DND-41 (cell line): Measurements from ENCODE around the gene EFCC1.

Source experiments
- ATAC-seq: fragments of 200-7000 bp; cut with Tn5 transposase; 3 replicates; pipeline ENCODE4 v1.9.1; 2021; ENCODE audit warnings: low read depth; ENCODE audit not compliant: insufficient read depth
- DNase-seq: peaks from one replicate; pipeline ENCODE4 v3.0.0-alpha.2; 2020
- H2AFZ ChIP-seq: 2 replicates; pipeline ENCODE4 v1.6.0; 2012; ENCODE audit warnings: low read depth, low read length
- H3K27ac ChIP-seq: 2 replicates; pipeline ENCODE4 v1.5.1; 2012; ENCODE audit warnings: low read length, inconsistent platforms
- H3K27me3 ChIP-seq: fragments of 200-600 bp; sonication (generic); 2 replicates; pipeline ENCODE4 v1.6.0; 2012; ENCODE audit warnings: low read length, mild to moderate bottlenecking, inconsistent platforms; ENCODE audit not compliant: insufficient read depth, poor library complexity
- H3K36me3 ChIP-seq: 2 replicates; pipeline ENCODE4 v1.5.1; 2012; ENCODE audit warnings: low read length, inconsistent platforms; ENCODE audit not compliant: insufficient read depth
- H3K4me1 ChIP-seq: 2 replicates; pipeline ENCODE4 v1.5.1; 2012; ENCODE audit warnings: mild to moderate bottlenecking, low read length; ENCODE audit not compliant: insufficient read depth
- H3K4me2 ChIP-seq: 2 replicates; pipeline ENCODE4 v1.6.0; 2012; ENCODE audit warnings: mild to moderate bottlenecking, moderate library complexity, low read length, inconsistent platforms; ENCODE audit not compliant: insufficient read depth
- H3K4me3 ChIP-seq, 2 experiments: fragments of 200-600 bp in 1 of 2; shearing (Covaris generic) in 1 of 2; 2 replicates each; pipeline ENCODE4 v1.5.1; 2012 to 2016; ENCODE audit warnings: inconsistent platforms in 2 of 2, low read length in 2 of 2, mild to moderate bottlenecking in 2 of 2, low read depth in 1 of 2, moderate library complexity in 1 of 2
- H3K79me2 ChIP-seq: 2 replicates; pipeline ENCODE4 v1.6.0; 2012; ENCODE audit warnings: low read length, inconsistent platforms; ENCODE audit not compliant: insufficient read depth
- H3K9ac ChIP-seq: 2 replicates; pipeline ENCODE4 v1.6.0; 2012; ENCODE audit warnings: low read depth, mild to moderate bottlenecking, inconsistent platforms, low read length, moderate library complexity
- H3K9me3 ChIP-seq: 2 replicates; pipeline ENCODE4 v1.5.1; 2012; ENCODE audit warnings: low read length, moderate library complexity, mild to moderate bottlenecking, inconsistent platforms; ENCODE audit not compliant: insufficient read depth, severe bottlenecking
- H4K20me1 ChIP-seq: 2 replicates; pipeline ENCODE4 v1.6.0; 2012; ENCODE audit warnings: low read length; ENCODE audit not compliant: insufficient read depth
- CTCF ChIP-seq: IDR thresholded peaks from 2 replicates; pipeline ENCODE4 v1.5.1; 2012; ENCODE audit warnings: borderline replicate concordance, low read length, moderate library complexity, mild to moderate bottlenecking; ENCODE audit not compliant: poor library complexity, severe bottlenecking; ENCODE audit errors: extremely low read depth
- EZH2 ChIP-seq: IDR thresholded peaks from 3 replicates; pipeline ENCODE4 v1.6.1; 2012; ENCODE audit warnings: borderline replicate concordance, low read depth, mild to moderate bottlenecking, moderate library complexity, low read length, inconsistent platforms; ENCODE audit not compliant: severe bottlenecking

EFCC1 gene

GRCh38 chr3:129070086-129070885 lies 69.2 kb downstream of the EFCC1 start:
- H2AFZ ChIP-seq: no peak overlapping the region
- H3K9ac ChIP-seq: no peak overlapping the region
- no peak overlapping the region for H3K4me2 ChIP-seq
- H3K4me3 ChIP-seq: no peak overlapping the region
- H3K9me3 ChIP-seq: no peaks in the 10 kb centered on the region
- peaks cover 3% of the 10 kb centered on the region for H3K27me3 ChIP-seq
- no peaks in the 10 kb centered on the region for H3K79me2 ChIP-seq
- H4K20me1 ChIP-seq: no peaks in the 10 kb centered on the region
- ATAC-seq: no peak
- TF ChIP-seq EZH2 (no peak), CTCF (no peak)
- no peak for DNase-seq
- H3K27ac ChIP-seq: no peak overlapping the region
- H3K4me1 ChIP-seq: no peaks in the 10 kb centered on the region
- H3K36me3 ChIP-seq: no peaks in the 10 kb centered on the region

GRCh38 chr3:129077222-129077621 lies 76.1 kb downstream of the EFCC1 start:
- DNase-seq (no peak), ATAC-seq (no peak)
- no peak overlapping the region for H3K27ac ChIP-seq

GRCh38 chr3:129078510-129078909 lies 77.4 kb downstream of the EFCC1 start:
- no peak overlapping the region for H3K9ac ChIP-seq
- no peaks in the 10 kb centered on the region for H3K4me1 ChIP-seq
- no peaks in the 10 kb centered on the region for H3K79me2 ChIP-seq
- H4K20me1 ChIP-seq: no peaks in the 10 kb centered on the region
- H3K4me3 ChIP-seq: no peak overlapping the region
- H3K36me3 ChIP-seq: no peaks in the 10 kb centered on the region
- no peak overlapping the region for H3K4me2 ChIP-seq
- no peaks in the 10 kb centered on the region for H3K9me3 ChIP-seq
- no peak overlapping the region for H3K27ac ChIP-seq
- H2AFZ ChIP-seq: no peak overlapping the region
- ATAC-seq (no peak), DNase-seq (no peak)
- H3K27me3 ChIP-seq: no peaks in the 10 kb centered on the region
- TF ChIP-seq EZH2 (no peak), CTCF (no peak)

More at GRCh38 chr3:129077222-129077621, 76.1 kb downstream of the EFCC1 start:
- Histone ChIP-seq H3K36me3 (no peaks in the 10 kb centered on the region), H3K9ac (no peak overlapping the region), H2AFZ (no peak overlapping the region), H3K9me3 (no peaks in the 10 kb centered on the region), H3K4me1 (no peaks in the 10 kb centered on the region), H4K20me1 (no peaks in the 10 kb centered on the region), H3K79me2 (no peaks in the 10 kb centered on the region), H3K4me3 (no peak overlapping the region), H3K27me3 (no peaks in the 10 kb centered on the region), H3K4me2 (no peak overlapping the region)
- TF ChIP-seq CTCF (no peak), EZH2 (no peak)

GRCh38 chr3:129081503-129081902 lies 80.4 kb downstream of the EFCC1 start:
- DNase-seq: no peak
- Histone ChIP-seq H3K9me3 (no peaks in the 10 kb centered on the region), H3K9ac (no peak overlapping the region), H3K4me3 (no peak overlapping the region), H3K27ac (no peak overlapping the region), H3K27me3 (no peaks in the 10 kb centered on the region), H3K4me2 (no peak overlapping the region), H2AFZ (no peak overlapping the region), H3K36me3 (no peaks in the 10 kb centered on the region), H3K79me2 (no peaks in the 10 kb centered on the region), H4K20me1 (no peaks in the 10 kb centered on the region), H3K4me1 (no peaks in the 10 kb centered on the region)
- no peak for ATAC-seq
- no peak for TF ChIP-seq EZH2
- TF ChIP-seq CTCF: no peak
